Mononuclear cell (primary cell): Measurements from ENCODE around the gene ACKR3. TPM values are rescaled to one million over a fixed set of nuclear protein-coding genes. Genes with fewer than 3 reads are reported as not detected.
A peak's percentile ranks its signal among the peaks of the same experiment; 100 is the strongest.

Experiments used
- H3K27me3 ChIP-seq: 2 replicates; pipeline ENCODE4 v1.6.0; 2011; ENCODE audit warnings: low read length, control low read depth; ENCODE audit not compliant: insufficient read depth
- H3K4me1 ChIP-seq: 2 replicates; pipeline ENCODE4 v1.5.1; 2011; ENCODE audit warnings: mild to moderate bottlenecking, low read length, control low read depth; ENCODE audit not compliant: insufficient read depth
- H3K4me3 ChIP-seq: 2 replicates; pipeline ENCODE4 v1.5.1; 2011; ENCODE audit warnings: mild to moderate bottlenecking, low read length, moderate library complexity
- H3K9me3 ChIP-seq: 2 replicates; pipeline ENCODE4 v1.5.1; 2011; ENCODE audit warnings: low read depth, mild to moderate bottlenecking, control low read depth, low read length
- total RNA-seq: library from RNA; depleted of rRNA; stranded (reverse); fragments of >200 nt; gene quantifications from one replicate; pipeline ENCODE4 v1.2.3, GENCODE V29; 2012

Gene ACKR3
- total RNA-seq, result 2.7 TPM

DNA sequence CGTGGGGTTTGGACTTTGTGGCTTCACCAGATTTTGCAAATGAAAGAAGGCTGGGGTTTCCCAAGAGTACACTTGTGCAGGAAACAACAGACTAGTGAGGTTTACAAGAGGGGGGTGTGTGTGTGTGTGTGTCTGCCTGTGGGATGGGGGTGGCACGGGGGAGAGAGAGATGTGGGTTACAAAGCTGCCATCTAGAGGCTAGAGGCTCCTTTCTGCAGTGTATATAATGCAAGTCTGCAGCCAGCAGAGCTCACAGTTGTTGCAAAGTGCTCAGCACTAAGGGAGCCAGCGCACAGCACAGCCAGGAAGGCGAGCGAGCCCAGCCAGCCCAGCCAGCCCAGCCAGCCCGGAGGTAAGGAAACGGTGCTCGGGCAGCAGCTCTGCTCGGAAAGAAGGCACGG lies at the start of gene ACKR3:
ACKR3 (plus strand) TSS at position 253 of the 401 bp plus-strand sequence. CDS start 10,641 bp downstream, outside the sequence.
- H3K4me3 ChIP-seq, result peak within 1 kb of the TSS; percentile 31
- H3K27me3 ChIP-seq, result no peaks in the 10 kb centered on the region
- H3K4me1 ChIP-seq, result peaks cover 32% of the 10 kb centered on the region
- no peaks in the 10 kb centered on the region for H3K9me3 ChIP-seq

DNA sequence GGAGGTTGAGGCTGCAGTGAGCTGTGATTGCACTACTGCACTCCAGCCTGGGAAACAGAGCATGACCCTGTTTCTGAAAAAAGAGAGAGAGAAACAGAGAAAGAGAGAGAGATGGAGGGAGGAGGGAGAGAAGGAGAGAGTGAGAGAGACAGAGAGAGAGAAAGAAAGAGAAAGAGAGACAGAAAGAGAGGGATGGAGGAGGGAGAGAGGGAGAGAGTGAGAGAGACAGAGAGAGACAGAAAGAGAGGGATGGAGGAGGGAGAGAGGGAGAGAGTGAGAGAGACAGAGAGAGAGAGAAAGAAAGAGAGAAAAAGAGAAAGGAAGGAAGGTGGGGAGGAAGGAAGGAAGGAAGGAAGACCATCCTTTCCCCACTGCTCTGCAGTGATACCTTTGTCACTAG lies 48.1 kb upstream of the ACKR3 start:
- H3K27me3 ChIP-seq, result no peaks in the 10 kb centered on the region
- no peaks in the 10 kb centered on the region for H3K4me1 ChIP-seq
- H3K9me3 ChIP-seq, result no peaks in the 10 kb centered on the region
- H3K4me3 ChIP-seq, result no peak overlapping the region

DNA sequence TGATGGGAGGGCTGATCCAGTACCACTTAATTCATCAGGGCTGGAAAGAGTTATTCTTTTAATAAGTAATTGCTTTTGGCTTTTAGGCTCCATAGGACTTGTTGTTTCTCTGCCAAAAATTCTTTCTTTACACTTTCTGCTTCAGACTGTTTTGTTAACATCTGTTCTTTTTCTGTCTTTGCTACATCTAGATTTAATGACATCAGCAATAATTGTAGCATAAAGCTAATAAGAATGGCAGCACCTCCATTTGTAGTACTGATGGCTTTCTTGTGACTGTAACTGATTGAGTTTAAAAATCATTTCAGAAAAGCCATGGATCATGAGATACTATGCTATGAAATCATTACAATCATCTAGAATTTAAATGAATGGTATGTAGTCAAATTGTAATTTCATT lies 46.4 kb upstream of the ACKR3 start:
- no peaks in the 10 kb centered on the region for H3K4me1 ChIP-seq
- H3K27me3 ChIP-seq, result no peaks in the 10 kb centered on the region
- no peaks in the 10 kb centered on the region for H3K9me3 ChIP-seq
- H3K4me3 ChIP-seq, result no peak overlapping the region

DNA sequence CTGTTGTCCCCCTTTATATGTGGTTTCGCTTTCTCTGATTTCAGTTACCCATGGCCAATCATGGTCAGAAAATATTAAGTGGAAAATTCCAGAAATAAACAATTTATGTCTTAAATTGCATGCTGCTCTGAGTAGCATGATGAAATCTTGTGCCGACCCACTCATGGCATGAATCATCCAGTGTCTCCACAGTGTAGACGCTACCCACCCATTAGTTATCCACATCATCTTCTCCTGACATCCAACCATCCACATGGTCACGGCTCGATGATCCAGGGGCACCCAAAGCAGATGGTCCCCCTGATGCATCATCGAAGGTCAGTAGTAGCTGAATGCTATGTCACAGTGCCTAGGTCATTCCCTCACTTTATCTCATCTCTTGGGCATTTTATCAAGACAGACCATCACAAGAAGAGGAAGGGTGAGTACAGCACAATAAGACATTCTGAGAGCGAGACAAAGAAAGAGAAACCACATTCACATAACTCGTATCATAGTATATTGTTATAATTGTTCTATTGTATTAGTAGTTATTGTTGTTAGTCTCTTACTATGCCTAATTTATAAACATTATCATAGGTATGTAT lies 44.1 kb upstream of the ACKR3 start:
- Histone ChIP-seq H3K4me1 (no peaks in the 10 kb centered on the region), H3K9me3 (no peaks in the 10 kb centered on the region), H3K27me3 (no peaks in the 10 kb centered on the region), H3K4me3 (no peak overlapping the region)

DNA sequence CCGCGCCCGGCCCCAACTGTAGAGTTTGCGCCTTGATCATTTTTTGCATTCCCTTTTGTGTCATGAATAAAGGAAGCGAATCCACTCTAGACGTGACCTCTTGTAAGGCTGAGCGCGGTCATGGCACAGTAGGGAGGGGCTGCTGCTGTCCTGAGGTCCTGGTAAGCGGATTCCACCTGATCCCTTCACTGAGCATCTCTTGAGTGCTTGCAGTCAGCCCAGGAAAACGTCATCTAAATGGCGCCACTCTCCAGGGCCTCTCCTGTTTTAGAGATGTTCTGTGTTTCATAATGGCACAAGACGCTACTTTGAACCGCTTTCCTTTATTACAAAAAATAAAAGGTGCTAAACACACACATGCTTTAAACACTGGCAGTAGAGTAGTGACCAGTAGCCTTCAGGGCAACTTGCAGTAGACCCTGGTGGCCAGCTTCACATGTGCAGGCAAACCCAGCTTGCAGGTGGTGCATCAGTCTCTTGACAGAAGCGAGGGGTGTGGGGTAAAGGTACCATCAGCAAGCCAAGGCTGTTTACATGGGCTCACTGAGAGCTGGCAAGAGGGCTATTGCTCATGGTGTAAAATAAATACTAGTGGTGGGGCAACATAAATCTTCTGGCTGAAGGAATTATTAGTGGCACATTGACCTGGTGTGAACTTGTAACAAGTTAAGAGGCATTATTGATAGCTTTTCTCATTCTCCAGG lies 43.0 kb upstream of the ACKR3 start:
- Histone ChIP-seq H3K9me3 (no peaks in the 10 kb centered on the region), H3K27me3 (no peaks in the 10 kb centered on the region), H3K4me3 (no peak overlapping the region), H3K4me1 (no peaks in the 10 kb centered on the region)

DNA sequence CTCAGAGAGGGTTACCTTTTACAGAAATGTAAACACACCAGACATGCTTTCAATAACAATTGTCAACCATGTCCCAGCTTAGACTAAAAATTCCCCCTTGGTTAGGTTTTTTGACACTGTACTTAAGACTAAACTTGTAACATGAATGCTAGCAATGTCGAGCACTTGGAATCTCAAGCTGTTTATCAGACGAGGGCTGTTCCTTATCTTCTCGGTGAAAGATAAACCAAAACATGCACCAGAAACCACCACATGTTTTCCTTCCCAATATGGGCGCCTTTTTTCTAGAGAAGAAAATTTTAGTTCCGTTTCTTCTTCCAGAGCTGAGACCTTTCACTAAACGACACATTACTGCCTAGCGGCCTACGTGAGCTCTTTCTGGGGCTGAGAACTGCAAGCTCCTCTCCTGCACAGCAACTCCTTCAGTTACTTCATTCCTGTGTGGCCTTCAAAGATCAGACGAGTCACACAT lies 42.4 kb upstream of the ACKR3 start:
- Histone ChIP-seq H3K9me3 (no peaks in the 10 kb centered on the region), H3K4me3 (no peak overlapping the region)

DNA sequence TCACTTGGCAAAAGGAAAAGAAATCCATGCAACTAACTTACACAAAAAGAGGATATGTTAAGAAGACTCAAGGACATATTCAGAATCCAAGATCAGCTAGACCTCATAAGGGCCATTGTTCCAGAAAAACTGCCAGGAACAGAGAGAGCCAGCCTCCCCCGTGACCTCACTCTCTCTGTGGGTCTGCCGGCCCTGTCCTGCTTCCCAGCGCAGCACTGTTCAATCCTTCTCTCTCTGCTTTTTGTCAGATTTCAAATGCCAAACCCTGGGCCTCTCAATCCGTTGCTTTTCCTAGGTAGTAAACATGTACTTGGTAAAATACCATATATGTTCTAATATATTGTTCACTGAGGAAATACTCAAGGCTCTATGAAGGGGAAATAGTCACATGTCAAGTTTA lies 40.0 kb upstream of the ACKR3 start:
- no peaks in the 10 kb centered on the region for H3K27me3 ChIP-seq
- H3K4me1 ChIP-seq, result no peaks in the 10 kb centered on the region
- no peak overlapping the region for H3K4me3 ChIP-seq
- no peaks in the 10 kb centered on the region for H3K9me3 ChIP-seq

More for the DNA sequence above, 42.4 kb upstream of the ACKR3 start:
- Histone ChIP-seq H3K4me1 (no peaks in the 10 kb centered on the region), H3K27me3 (no peaks in the 10 kb centered on the region)

DNA sequence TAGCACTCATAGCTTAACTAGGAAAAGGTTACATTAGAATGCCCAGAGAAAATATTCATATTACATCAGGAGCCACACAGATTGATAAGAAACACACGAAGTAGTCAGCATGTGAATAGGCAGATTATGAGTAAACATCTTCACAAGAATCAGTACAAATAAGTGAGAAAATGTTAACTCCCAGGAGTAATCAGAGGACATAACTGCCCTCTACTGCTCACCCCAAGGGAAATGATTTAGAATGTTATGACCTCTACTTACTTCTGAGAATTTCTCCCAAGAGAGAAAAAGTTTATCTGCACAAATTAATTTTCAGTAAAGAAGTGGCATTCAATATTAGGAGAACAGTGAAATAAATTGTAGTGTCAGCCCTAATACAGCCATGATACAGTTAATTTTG lies 39.1 kb upstream of the ACKR3 start:
- Histone ChIP-seq H3K4me3 (no peak overlapping the region), H3K9me3 (no peaks in the 10 kb centered on the region), H3K27me3 (no peaks in the 10 kb centered on the region), H3K4me1 (no peaks in the 10 kb centered on the region)

DNA sequence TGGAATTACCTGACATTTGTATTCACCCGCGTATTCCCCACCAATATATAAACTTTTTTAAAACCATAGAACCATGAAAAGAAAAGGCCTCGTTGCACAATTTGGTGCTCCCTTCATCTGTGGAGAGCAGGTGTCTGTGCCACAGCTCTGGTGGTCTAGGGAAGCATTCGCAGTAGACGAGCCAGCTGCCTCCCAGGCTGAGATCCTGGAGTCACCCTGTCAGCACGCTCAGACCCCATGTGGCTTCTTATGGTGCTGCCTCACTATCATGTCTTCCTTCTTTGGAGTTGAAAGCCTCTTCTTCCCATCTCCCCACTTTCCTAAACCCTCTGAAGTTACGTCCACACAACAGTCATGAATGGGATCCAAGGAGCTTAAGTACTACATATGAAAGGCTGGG lies 38.4 kb upstream of the ACKR3 start:
- Histone ChIP-seq H3K4me1 (peaks cover 4% of the 10 kb centered on the region), H3K27me3 (no peaks in the 10 kb centered on the region), H3K9me3 (no peaks in the 10 kb centered on the region), H3K4me3 (no peak overlapping the region)

DNA sequence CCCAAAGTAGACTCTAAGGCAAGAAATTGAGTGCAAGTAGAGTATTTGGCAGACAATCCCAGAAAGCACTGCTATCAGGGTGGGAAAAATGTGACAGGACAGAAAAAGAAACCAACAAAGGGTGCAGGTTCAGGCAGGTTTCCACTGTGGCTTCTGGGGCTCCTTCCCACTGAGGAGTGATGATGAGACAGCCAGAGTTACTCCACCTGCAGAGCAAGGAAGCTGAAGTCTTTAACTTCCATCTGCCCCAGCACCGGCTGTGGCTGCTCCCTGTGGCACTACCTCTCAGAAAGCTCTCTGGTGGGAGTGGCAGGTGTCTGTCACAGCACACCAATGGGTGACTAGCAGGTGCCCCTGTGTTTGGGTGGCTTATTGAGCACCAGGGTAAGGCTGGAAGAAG lies 37.6 kb upstream of the ACKR3 start:
- Histone ChIP-seq H3K4me1 (peaks cover 12% of the 10 kb centered on the region), H3K4me3 (no peak overlapping the region), H3K27me3 (no peaks in the 10 kb centered on the region), H3K9me3 (no peaks in the 10 kb centered on the region)

DNA sequence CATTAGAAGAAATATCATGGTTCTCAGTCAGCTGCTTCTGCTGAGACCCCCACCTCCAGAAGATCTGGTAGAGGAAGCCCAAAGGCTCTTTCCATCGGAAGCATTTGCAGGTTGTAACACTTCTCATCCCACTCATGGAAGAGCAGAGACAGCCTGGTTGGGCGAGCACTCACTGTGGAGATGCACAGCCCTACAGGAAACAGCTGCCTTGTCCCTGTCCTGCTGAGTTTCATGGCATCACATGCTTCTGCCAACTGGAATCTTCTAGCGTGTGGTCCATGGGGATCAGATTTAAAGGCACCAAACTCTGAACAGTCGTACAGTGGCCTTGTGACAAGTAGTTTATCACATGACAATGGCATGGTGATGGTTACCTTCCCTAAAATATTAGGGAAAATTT lies 36.3 kb upstream of the ACKR3 start:
- H3K4me3 ChIP-seq, result no peak overlapping the region
- H3K4me1 ChIP-seq, result peaks cover 24% of the 10 kb centered on the region
- H3K27me3 ChIP-seq, result no peaks in the 10 kb centered on the region

DNA sequence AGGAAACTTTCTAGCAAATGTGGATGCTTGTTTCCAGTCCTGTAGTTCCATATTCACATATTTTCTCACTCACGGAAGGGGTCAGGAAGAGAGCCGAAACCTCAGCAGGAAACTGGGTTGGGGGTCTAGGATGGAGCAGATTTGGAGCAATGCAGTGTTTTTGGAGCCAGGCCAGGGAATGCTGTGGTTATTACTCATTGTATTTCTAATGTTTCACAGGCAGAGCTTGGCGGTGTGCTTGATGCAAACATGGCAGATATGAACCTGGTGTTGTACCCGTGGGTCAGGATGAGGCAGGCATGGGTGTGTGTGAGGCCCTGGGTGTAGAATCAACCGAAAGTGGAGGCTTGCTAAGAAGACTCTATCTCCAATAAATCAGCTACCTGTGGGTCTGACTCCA lies 34.6 kb upstream of the ACKR3 start:
- H3K9me3 ChIP-seq, result no peaks in the 10 kb centered on the region
- H3K27me3 ChIP-seq, result no peaks in the 10 kb centered on the region
- H3K4me1 ChIP-seq, result peaks cover 39% of the 10 kb centered on the region
- H3K4me3 ChIP-seq, result no peak overlapping the region

More for the DNA sequence above, 36.3 kb upstream of the ACKR3 start:
- no peaks in the 10 kb centered on the region for H3K9me3 ChIP-seq

DNA sequence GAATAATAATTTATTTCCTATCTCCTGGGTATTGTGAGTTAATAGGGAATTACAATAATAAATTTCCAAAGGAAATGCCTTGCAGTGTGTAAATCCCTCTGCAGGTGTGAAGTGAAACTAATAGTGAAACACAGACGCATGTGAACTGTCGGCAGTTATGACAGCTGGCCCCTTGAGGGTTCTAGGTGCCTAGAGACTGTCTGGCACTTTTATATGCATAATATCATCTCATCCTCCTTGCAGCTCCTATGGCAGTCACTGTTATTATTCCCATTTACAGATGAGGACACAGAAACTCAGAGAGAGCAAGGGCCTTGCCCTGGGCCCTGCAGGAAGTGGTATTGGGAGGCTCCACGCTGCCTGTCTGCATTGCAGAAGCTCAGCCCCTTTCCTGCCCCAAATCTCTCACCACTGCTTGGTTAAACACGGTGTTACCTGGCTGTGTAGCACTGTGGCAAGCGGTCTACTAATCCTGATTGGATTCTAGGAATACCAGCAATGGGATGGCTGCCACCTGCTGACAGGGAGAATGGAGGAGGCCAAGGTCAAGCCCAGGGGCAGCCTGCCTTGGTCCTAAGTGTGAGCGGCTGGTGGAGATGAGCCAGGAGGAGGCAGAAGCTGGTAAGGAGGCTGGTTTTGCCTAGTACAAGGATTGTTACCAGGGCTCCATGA lies 32.8 kb upstream of the ACKR3 start:
- H3K4me3 ChIP-seq, result peak overlapping the region; percentile 34
- H3K4me1 ChIP-seq, result peaks cover 39% of the 10 kb centered on the region
- H3K27me3 ChIP-seq, result no peaks in the 10 kb centered on the region
- no peaks in the 10 kb centered on the region for H3K9me3 ChIP-seq

DNA sequence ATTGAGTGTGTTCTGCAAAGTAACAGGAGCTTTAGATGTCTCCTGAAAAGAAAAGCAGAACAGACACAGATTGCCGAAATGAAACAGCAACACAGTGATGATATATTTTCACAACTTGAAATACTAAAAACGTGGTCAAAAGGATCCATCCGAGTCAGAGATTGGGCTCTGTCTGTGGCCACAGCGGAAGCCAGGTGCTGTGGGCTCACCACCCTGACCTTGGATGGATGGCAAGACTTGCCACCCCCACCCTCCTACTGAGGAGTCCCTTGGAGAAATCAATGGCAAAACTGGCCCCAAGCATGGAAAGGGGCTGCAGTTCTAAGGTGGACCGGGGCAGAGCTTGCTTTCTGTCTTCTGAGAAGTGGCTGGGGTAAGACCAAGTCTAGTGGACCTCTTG lies 31.4 kb upstream of the ACKR3 start:
- H3K4me3 ChIP-seq, result peak overlapping the region; percentile 34
- H3K27me3 ChIP-seq, result no peaks in the 10 kb centered on the region
- no peaks in the 10 kb centered on the region for H3K9me3 ChIP-seq
- H3K4me1 ChIP-seq, result peaks cover 39% of the 10 kb centered on the region

DNA sequence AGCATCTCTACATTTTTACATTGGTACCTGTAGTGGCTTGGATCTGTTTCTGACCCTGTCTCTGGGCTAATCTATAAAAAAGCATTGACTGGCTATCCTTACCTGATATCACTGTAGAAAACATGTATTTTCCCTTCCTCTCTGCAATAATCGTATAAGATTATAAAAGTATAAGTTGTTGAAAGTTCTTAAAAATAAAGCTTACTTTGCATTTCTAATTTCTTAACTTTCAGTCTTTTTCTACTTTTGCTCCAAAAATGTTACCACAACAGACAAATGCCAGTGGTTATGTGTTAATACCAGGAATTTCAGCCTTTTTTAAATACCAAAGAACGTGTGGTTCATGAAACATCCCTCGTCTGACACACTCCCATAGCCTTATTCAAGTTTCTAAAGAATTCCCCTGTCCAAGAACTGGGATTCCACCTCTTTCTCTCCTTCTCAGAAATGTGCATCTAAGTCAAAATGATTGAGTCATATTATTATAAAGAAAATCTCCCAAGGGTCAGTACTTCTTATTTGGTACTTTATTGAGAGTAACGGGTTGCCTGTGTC lies 28.5 kb upstream of the ACKR3 start:
- Histone ChIP-seq H3K4me3 (no peak overlapping the region), H3K27me3 (no peaks in the 10 kb centered on the region), H3K9me3 (no peaks in the 10 kb centered on the region), H3K4me1 (peaks cover 53% of the 10 kb centered on the region)
